GM06990 (cell line): ENCODE results near the gene SLC38A11.
"Not testable (repeated sequence)": the region's sequence is repeated elsewhere in the genome, so short reads cannot be mapped to it uniquely, and the experiment has no call there.

Experiments
- DNase-seq: peaks from one replicate; pipeline ENCODE4 v3.0.0-alpha.2; 2011; ENCODE audit not compliant: insufficient read length; ENCODE audit errors: extremely low read depth
- H3K27me3 ChIP-seq: replicated peaks from 2 replicates; pipeline ENCODE4 v1.6.0; 2011; ENCODE audit warnings: low read length; ENCODE audit not compliant: control insufficient read depth, insufficient read depth
- H3K36me3 ChIP-seq: 2 replicates; pipeline ENCODE4 v1.5.1; 2011; ENCODE audit warnings: low read length; ENCODE audit not compliant: control insufficient read depth, insufficient read depth
- H3K4me3 ChIP-seq: replicated peaks from 2 replicates; pipeline ENCODE4 v1.5.1; 2011; ENCODE audit warnings: low read depth, mild to moderate bottlenecking, control low read depth, low read length
- CTCF ChIP-seq: IDR thresholded peaks from 2 replicates; pipeline ENCODE4 v1.5.1; 2011; ENCODE audit warnings: low read length, control low read depth, mild to moderate bottlenecking, inconsistent platforms; ENCODE audit not compliant: insufficient read depth, poor library complexity, severe bottlenecking

The SLC38A11 gene

DNA sequence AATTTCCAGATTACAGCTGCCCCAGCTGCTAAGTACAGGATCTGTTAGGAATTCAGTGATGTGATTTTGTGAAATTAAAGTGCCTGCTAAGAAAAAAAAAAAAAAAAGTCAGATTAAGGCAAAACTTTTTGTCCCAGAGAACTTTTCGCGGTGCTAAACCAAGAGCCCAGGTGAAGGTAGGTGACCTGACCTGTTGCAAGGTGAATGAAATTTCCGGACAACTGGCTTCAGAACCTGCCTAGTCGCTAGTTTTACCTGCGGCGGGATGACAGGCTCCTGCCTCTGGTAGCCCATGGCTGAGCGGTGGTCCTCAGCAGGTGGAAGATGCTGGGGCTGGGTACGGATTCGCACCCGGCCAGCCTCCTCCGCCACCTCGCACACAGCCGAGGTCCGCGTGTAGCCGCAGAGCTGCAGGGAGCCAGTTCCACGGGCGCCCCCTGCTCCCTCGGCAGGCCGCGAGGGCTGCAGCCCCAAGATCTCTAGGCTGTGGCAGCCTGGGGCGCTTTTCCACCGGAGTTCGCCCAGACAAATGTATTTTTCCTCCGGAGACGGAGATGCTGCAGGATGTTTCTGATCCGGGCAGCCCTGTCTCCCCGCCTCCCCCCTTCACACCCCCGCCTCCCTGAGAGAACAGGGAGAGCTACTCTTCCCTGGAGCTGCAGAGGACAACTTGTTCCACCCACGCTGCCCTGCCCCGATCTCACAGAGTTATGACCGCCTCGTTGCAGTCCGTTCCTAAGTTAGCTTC lies at the start of gene SLC38A11:
SLC38A11 (minus strand) TSS at position 572 of the 748 bp plus-strand sequence; CDS start at position 294, 278 bp downstream.
- no peak for DNase-seq
- no peak within 1 kb of the TSS for H3K4me3 ChIP-seq
- no peak for TF ChIP-seq CTCF
- H3K36me3 ChIP-seq: no peaks in the 10 kb centered on the region
- no peaks in the 10 kb centered on the region; the same call in none of the 2 replicates for H3K27me3 ChIP-seq

- no peak for TF ChIP-seq CTCF
- DNase-seq: no peak
- Histone ChIP-seq H3K36me3 (no peaks in the 10 kb centered on the region), H3K4me3 (no peak overlapping the region), H3K27me3 (no peaks in the 10 kb centered on the region)
These were observed 48.3 kb upstream of the SLC38A11 start for GRCh38 chr2:165003443-165004130.

GRCh38 chr2:165002638-165003037 lies 47.3 kb upstream of the SLC38A11 start:
- Histone ChIP-seq H3K27me3 (no peaks in the 10 kb centered on the region), H3K4me3 (no peak overlapping the region), H3K36me3 (no peaks in the 10 kb centered on the region)
- TF ChIP-seq CTCF: no peak
- DNase-seq: no peak

- H3K27me3 ChIP-seq, H3K4me3 ChIP-seq, DNase-seq, H3K36me3 ChIP-seq: not testable (repeated sequence)
These were observed 39.5 kb upstream of the SLC38A11 start for GRCh38 chr2:164994664-164995299.

DNA sequence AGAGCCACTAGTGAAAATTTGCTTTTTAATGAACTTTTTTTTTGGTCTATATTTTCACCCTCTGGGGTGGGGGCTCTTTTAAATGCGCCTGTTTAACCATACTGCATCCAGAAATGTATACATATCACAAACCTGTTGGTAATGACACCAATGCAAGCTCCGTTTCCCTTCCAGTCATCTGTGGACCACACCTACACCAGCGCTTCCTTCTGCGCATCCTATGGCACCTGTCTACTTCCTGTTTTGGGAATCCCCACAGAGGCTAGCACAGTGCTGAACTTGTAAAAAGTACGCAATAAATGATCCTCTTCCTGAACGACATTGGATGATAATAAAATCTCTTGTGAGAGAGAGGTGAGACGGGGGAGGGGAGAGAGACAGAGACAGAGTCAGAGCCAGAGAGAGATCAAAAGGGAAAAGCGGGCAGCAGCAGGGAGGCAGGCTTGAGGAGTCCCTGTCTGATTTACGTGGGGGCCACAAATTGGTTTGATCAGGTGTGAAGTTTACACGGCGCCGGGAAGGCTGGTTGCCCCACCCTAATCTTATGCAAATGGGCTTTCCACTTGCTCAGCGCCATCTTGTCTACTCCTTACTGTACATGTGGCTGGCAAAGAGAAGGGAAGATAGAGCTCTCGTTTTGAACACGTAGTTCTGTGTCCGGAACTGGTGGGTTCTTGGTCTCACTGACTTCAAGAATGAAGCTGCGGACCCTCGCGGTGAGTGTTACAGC lies 38.1 kb upstream of the SLC38A11 start:
- Histone ChIP-seq H3K36me3 (no peaks in the 10 kb centered on the region), H3K4me3 (no peak overlapping the region), H3K27me3 (no peaks in the 10 kb centered on the region)
- TF ChIP-seq CTCF: no peak
- DNase-seq: no peak

GRCh38 chr2:164992818-164993217 lies 37.5 kb upstream of the SLC38A11 start:
- peak; percentile 39 for TF ChIP-seq CTCF
- DNase-seq: peak; percentile 5
- Histone ChIP-seq H3K27me3 (no peaks in the 10 kb centered on the region), H3K36me3 (no peaks in the 10 kb centered on the region), H3K4me3 (no peak overlapping the region)

- not testable (repeated sequence) for DNase-seq, H3K27me3 ChIP-seq, H3K36me3 ChIP-seq, H3K4me3 ChIP-seq
These were observed 36.7 kb upstream of the SLC38A11 start for GRCh38 chr2:164992093-164992454.

GRCh38 chr2:164991361-164992092 lies 36.2 kb upstream of the SLC38A11 start:
- H3K36me3 ChIP-seq, H3K4me3 ChIP-seq, DNase-seq, H3K27me3 ChIP-seq: not testable (repeated sequence)
